Activated gamma-delta T cell (primary cell): Measurements from ENCODE around the gene ZNF341.

ENCODE experiments used
- DNase-seq: peaks from one replicate; lab custom pipeline; 2025; lab: John Stamatoyannopoulos, UW

Gene ZNF341

DNA sequence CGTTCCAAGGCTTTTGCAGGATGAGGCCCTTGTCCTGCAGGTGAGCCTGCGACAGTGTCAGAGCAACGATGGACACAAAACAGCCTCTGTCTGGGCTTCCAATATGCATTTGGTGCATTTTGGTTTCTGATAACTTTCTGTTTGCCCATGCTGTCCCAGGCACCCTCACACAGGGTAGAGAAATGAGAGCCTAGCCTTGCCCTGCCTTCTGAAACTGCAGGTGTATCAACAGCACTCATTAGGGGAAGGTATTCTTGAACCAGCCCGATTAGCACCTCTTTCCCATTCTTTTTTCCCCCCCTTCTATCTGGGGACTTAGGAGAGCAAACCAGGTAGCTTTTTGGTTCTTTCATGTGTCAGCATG is 109.6 kb downstream of the ZNF341 start:
- no peak for DNase-seq
